Stimulated activated CD4-positive, alpha-beta T cell treated with anti-CD3 and anti-CD28 coated beads, TNF-alpha, amount 100 ng/mL, for 4 hours (primary cell): Measurements from ENCODE around the gene OGFRL1.
"Not testable (repeated sequence)": the region's sequence is repeated elsewhere in the genome, so short reads cannot be mapped to it uniquely, and the experiment has no call there.

Experiments
- DNase-seq, 3 experiments: peaks; one replicate each; pipeline ENCODE4 v3.0.0-alpha.2; 2020; ENCODE audit warnings: low read depth in 3 of 3

Gene OGFRL1

GRCh38 chr6:71288228-71289038, at the start of gene OGFRL1:
Gene OGFRL1 (plus strand): TSS chr6:71288811. CDS start chr6:71288937, 126 bp downstream.
- peak; percentile 23 to 29 (median 23) for DNase-seq

GRCh38 chr6:71239694-71240093, 48.9 kb upstream of the OGFRL1 start:
- no peak for DNase-seq

GRCh38 chr6:71245265-71246049, 43.2 kb upstream of the OGFRL1 start:
- no peak for DNase-seq

GRCh38 chr6:71246596-71246995, 42.0 kb upstream of the OGFRL1 start:
- no peak for DNase-seq

- no peak for DNase-seq
These were observed 40.3 kb upstream of the OGFRL1 start for GRCh38 chr6:71248306-71248765.

GRCh38 chr6:71248878-71249544, 39.6 kb upstream of the OGFRL1 start:
- DNase-seq, result no peak

- DNase-seq, result no peak
These were observed 38.5 kb upstream of the OGFRL1 start for GRCh38 chr6:71250099-71250602.

GRCh38 chr6:71252410-71252809, 36.2 kb upstream of the OGFRL1 start:
- no peak for DNase-seq

GRCh38 chr6:71252960-71253359, 35.7 kb upstream of the OGFRL1 start:
- no peak for DNase-seq

GRCh38 chr6:71254323-71254722, 34.3 kb upstream of the OGFRL1 start:
- no peak for DNase-seq

GRCh38 chr6:71258078-71258866, 30.3 kb upstream of the OGFRL1 start:
- no peak for DNase-seq

GRCh38 chr6:71259888-71260604, 28.6 kb upstream of the OGFRL1 start:
- no peak for DNase-seq

- DNase-seq, result no peak
These were observed 25.7 kb upstream of the OGFRL1 start for GRCh38 chr6:71262914-71263313.

GRCh38 chr6:71266392-71266791, 22.2 kb upstream of the OGFRL1 start:
- not testable (repeated sequence) for DNase-seq

- DNase-seq, result no peak
These were observed 19.7 kb upstream of the OGFRL1 start for GRCh38 chr6:71268735-71269437.

- DNase-seq, result no peak
These were observed 10.5 kb upstream of the OGFRL1 start for GRCh38 chr6:71277926-71278600.

GRCh38 chr6:71279321-71279720, 9.3 kb upstream of the OGFRL1 start:
- no peak for DNase-seq

GRCh38 chr6:71279740-71280139, 8.9 kb upstream of the OGFRL1 start:
- DNase-seq, result no peak

- no peak for DNase-seq
These were observed 7.9 kb upstream of the OGFRL1 start for GRCh38 chr6:71280701-71281100.
